GM19328 (cell line): ENCODE data around the gene PTX4.
"Not testable (repeated sequence)": the region's sequence is repeated elsewhere in the genome, so short reads cannot be mapped to it uniquely, and the experiment has no call there.

Source experiments
- ATAC-seq: cut with Tn5 transposase; IDR thresholded peaks from one replicate; pipeline ENCODE4 v1.9.1; 2021; ENCODE audit warnings: mild to moderate bottlenecking, moderate library complexity; ENCODE audit not compliant: unreplicated experiment

The PTX4 gene

GRCh38 chr16:1446296-1447080 lies 42.3 kb downstream of the PTX4 start:
- ATAC-seq: no peak

GRCh38 chr16:1445518-1446203 lies 43.1 kb downstream of the PTX4 start:
- ATAC-seq: no peak

- ATAC-seq: no peak
Measured at GRCh38 chr16:1444730-1445517, 43.8 kb downstream of the PTX4 start.

- ATAC-seq: no peak
Measured at GRCh38 chr16:1443980-1444729, 44.6 kb downstream of the PTX4 start, which contains the start of gene CCDC154. Gene CCDC154 (minus strand): TSS chr16:1444556. CDS start chr16:1444322, 234 bp downstream.

- no peak for ATAC-seq
Measured at GRCh38 chr16:1443403-1443973, 45.3 kb downstream of the PTX4 start.

- no peak for ATAC-seq
Measured at GRCh38 chr16:1442697-1443096, 46.0 kb downstream of the PTX4 start.

- ATAC-seq: no peak
Measured at GRCh38 chr16:1441391-1441829, 47.3 kb downstream of the PTX4 start.

- ATAC-seq: not testable (repeated sequence)
Measured at GRCh38 chr16:1439699-1440074, 49.1 kb downstream of the PTX4 start.

GRCh38 chr16:1439058-1439698 lies 49.6 kb downstream of the PTX4 start:
- ATAC-seq: no peak

- no peak for ATAC-seq
Measured at GRCh38 chr16:1438229-1439057, 50.3 kb downstream of the PTX4 start.

GRCh38 chr16:1437606-1438005 lies 51.1 kb downstream of the PTX4 start:
- no peak for ATAC-seq

GRCh38 chr16:1436731-1437355 lies 51.9 kb downstream of the PTX4 start:
- no peak for ATAC-seq

GRCh38 chr16:1435921-1436697 lies 52.6 kb downstream of the PTX4 start:
- ATAC-seq: no peak
